Measurements from ENCODE around the gene DDX4.
"Not testable (repeated sequence)": the region's sequence is repeated elsewhere in the genome, so short reads cannot be mapped to it uniquely, and the experiment has no call there.

DDX4 gene

GRCh38 chr5:55731848-55732247, 6.0 kb upstream of the DDX4 start:
- no peak for DNase-seq

GRCh38 chr5:55732585-55732984, 5.3 kb upstream of the DDX4 start:
- no peak for DNase-seq

GRCh38 chr5:55734658-55735057, 3.2 kb upstream of the DDX4 start:
- no peak for DNase-seq

GRCh38 chr5:55742778-55743177, 4.9 kb downstream of the DDX4 start:
- DNase-seq: no peak

GRCh38 chr5:55747778-55748318, 10.0 kb downstream of the DDX4 start:
- DNase-seq: no peak

GRCh38 chr5:55749387-55749786, 11.5 kb downstream of the DDX4 start:
- DNase-seq: no peak

GRCh38 chr5:55750063-55750462, 12.2 kb downstream of the DDX4 start:
- no peak for DNase-seq

- DNase-seq: no peak
These were observed 12.6 kb downstream of the DDX4 start for GRCh38 chr5:55750499-55750898.

- no peak for DNase-seq
These were observed 20.4 kb downstream of the DDX4 start for GRCh38 chr5:55758231-55758630.

- no peak for DNase-seq
These were observed 20.9 kb downstream of the DDX4 start for GRCh38 chr5:55758714-55759113.

- DNase-seq: not testable (repeated sequence)
These were observed 23.9 kb downstream of the DDX4 start for GRCh38 chr5:55761721-55762120.

- no peak for DNase-seq
These were observed 26.0 kb downstream of the DDX4 start for GRCh38 chr5:55763746-55764420.

GRCh38 chr5:55768279-55768678, 30.4 kb downstream of the DDX4 start:
- DNase-seq: no peak

GRCh38 chr5:55771175-55771655, 33.4 kb downstream of the DDX4 start:
- no peak for DNase-seq

GRCh38 chr5:55773057-55773456, 35.2 kb downstream of the DDX4 start:
- DNase-seq: no peak

GRCh38 chr5:55777332-55777731, 39.5 kb downstream of the DDX4 start:
- no peak for DNase-seq

GRCh38 chr5:55800924-55801323, 63.1 kb downstream of the DDX4 start:
- no peak for DNase-seq

- not testable (repeated sequence) for DNase-seq
These were observed 71.0 kb downstream of the DDX4 start for GRCh38 chr5:55808814-55809213.

GRCh38 chr5:55815939-55816338, 78.1 kb downstream of the DDX4 start:
- DNase-seq: not testable (repeated sequence)

GRCh38 chr5:55816342-55816741, 78.5 kb downstream of the DDX4 start:
- no peak for DNase-seq

- DNase-seq: no peak
These were observed 79.2 kb downstream of the DDX4 start for GRCh38 chr5:55817030-55817429.

- no peak for DNase-seq
These were observed 82.6 kb downstream of the DDX4 start for GRCh38 chr5:55820488-55820887.

GRCh38 chr5:55821731-55822512, 84.1 kb downstream of the DDX4 start:
- DNase-seq: no peak

GRCh38 chr5:55823151-55823796, 85.4 kb downstream of the DDX4 start:
- DNase-seq: no peak
